GM10248 (cell line): ENCODE results near the gene ATP5MC2.
A peak's percentile ranks its signal among the peaks of the same experiment; 100 is the strongest.

Experiments
- CTCF ChIA-PET: fragments of 300-600 bp; sonication (Branson Sonifier 250); formaldehyde crosslinking; extraction: SDS; loops from one replicate; lab custom pipeline; 2021; ENCODE audit warnings: antibody characterized with exemption; lab: Yijun Ruan, JAX
- POLR2A ChIA-PET: fragments of 350-650 bp; sonication (Branson Sonifier 250); formaldehyde crosslinking; extraction: SDS; loops from one replicate; lab custom pipeline; 2020; ENCODE audit warnings: antibody characterized with exemption; lab: Yijun Ruan, JAX
- DNase-seq: peaks from one replicate; pipeline ENCODE4 v3.0.0; 2012; ENCODE audit errors: extremely low spot score
- CTCF ChIP-seq: IDR thresholded peaks from 2 replicates; pipeline ENCODE4 v1.5.1; 2012; ENCODE audit warnings: mild to moderate bottlenecking, low read depth; ENCODE audit errors: extremely low read depth, missing control alignments, control extremely low read depth

ATP5MC2 gene

GRCh38 chr12:53631721-53632120, 44.2 kb downstream of the ATP5MC2 start:
- ChIA-PET CTCF (no interaction called here), POLR2A (no interaction called here)
- no peak for DNase-seq
- no peak for TF ChIP-seq CTCF

- POLR2A ChIA-PET: no interaction called here
- no peak for DNase-seq
- CTCF ChIA-PET: interaction anchor here (1.0 to 1.1 kb wide), 2 partner anchors 32 to 48 kb away, joined by 4 to 7 read pairs; partner anchors contain the start of gene ATP5MC2
- TF ChIP-seq CTCF: no peak
These were observed 48.0 kb downstream of the ATP5MC2 start for GRCh38 chr12:53627919-53628318.

- POLR2A ChIA-PET: no interaction called here
- no peak for DNase-seq
- CTCF ChIA-PET: interaction anchor here (1.0 to 1.1 kb wide), 2 partner anchors 33 to 49 kb away, joined by 4 to 7 read pairs; partner anchors contain the start of gene ATP5MC2
- no peak for TF ChIP-seq CTCF
These were observed 49.1 kb downstream of the ATP5MC2 start for GRCh38 chr12:53626702-53627169.

- ChIA-PET POLR2A (no interaction called here), CTCF (interaction anchor here (1.0 to 5.6 kb wide), 2 partner anchors 50 to 305 kb away, joined by 3 to 29 read pairs; partner anchors contain the start of gene ATP5MC2)
- TF ChIP-seq CTCF: no peak
- peak; percentile 97 for DNase-seq
These were observed 49.8 kb downstream of the ATP5MC2 start, which contains the start of gene ATF7 for GRCh38 chr12:53625946-53626701. Gene ATF7, minus strand, starts transcription at chr12:53626382. Its CDS starts 25,382 bp downstream, at chr12:53601000.

GRCh38 chr12:53625373-53625945, 50.4 kb downstream of the ATP5MC2 start:
- POLR2A ChIA-PET: no interaction called here
- CTCF ChIA-PET: interaction anchor here (1.0 to 5.6 kb wide), 4 partner anchors 10 to 304 kb away, joined by 3 to 29 read pairs (median 4); partner anchors contain the start of gene ATP5MC2
- TF ChIP-seq CTCF: no peak
- no peak for DNase-seq

GRCh38 chr12:53624956-53625355, 50.9 kb downstream of the ATP5MC2 start:
- POLR2A ChIA-PET: no interaction called here
- TF ChIP-seq CTCF: no peak
- CTCF ChIA-PET: interaction anchor here (1.2 to 5.6 kb wide), 6 partner anchors 9 to 132 kb away, joined by 3 to 29 read pairs (median 4); partner anchors contain the start of gene ATP5MC2
- no peak for DNase-seq
